Suprapubic skin (tissue), 3 donors: ENCODE data around the gene LRRC55.

Experiments
- CTCF ChIP-seq, 2 donors: fragments of 200-600 bp in 1 of 2; fragments of 450-650 bp in 1 of 2; sonication (generic) in 1 of 2; IDR thresholded peaks; one replicate each; pipeline ENCODE4 v1.5.1; 2016 to 2019; ENCODE audit warnings: antibody characterized with exemption in 2 of 2, mild to moderate bottlenecking in 1 of 2, moderate library complexity in 1 of 2
- POLR2A ChIP-seq, 2 donors: fragments of 450-650 bp; IDR thresholded peaks; one replicate each; pipeline ENCODE4 v1.6.1; 2017; ENCODE audit warnings: antibody characterized with exemption in 2 of 2, mild to moderate bottlenecking in 2 of 2, moderate library complexity in 2 of 2

- TF ChIP-seq CTCF (IDR thresholded peaks at IDR 0.05) (no peak), POLR2A (IDR thresholded peaks at IDR 0.05) (no peak)
These were observed 28.3 kb upstream of the LRRC55 start for GRCh38 chr11:57153448-57153847.
